ENCODE data around the gene CNOT6L. TPM values are rescaled to one million over a fixed set of nuclear protein-coding genes. Genes with fewer than 3 reads are reported as not detected.

The CNOT6L gene
- total and polyA plus RNA-seq, 2 of the 4 experiments (the other 2 are of a cell fraction) = 3.5 to 21.1 TPM

GRCh38 chr4:77783895-77784294 is 35.3 kb downstream of the CNOT6L start:
- Histone ChIP-seq H3K14ac (replicated peaks; ENCODE audit: low read depth, low read length) (no peak overlapping the region), H3K9me1 (ENCODE audit: insufficient read depth, low read length) (no peaks in the 10 kb centered on the region), H2BK120ac (ENCODE audit: low read depth, low read length) (no peak overlapping the region), H2AK5ac (ENCODE audit: low read depth, low read length) (no peak overlapping the region), H3K27ac (ENCODE audit: insufficient read depth, low read length) (no peak overlapping the region), H2BK20ac (ENCODE audit: low read depth, low read length) (no peak overlapping the region), H3K36me3 (ENCODE audit: control insufficient read depth, insufficient read depth, low read length) (no peaks in the 10 kb centered on the region), H2BK5ac (ENCODE audit: low read depth, low read length, poor library complexity, severe bottlenecking) (no peak overlapping the region), H3K18ac (ENCODE audit: low read depth, low read length) (no peak overlapping the region), H3K4me1 (ENCODE audit: control insufficient read depth, insufficient read depth, low read length) (no peaks in the 10 kb centered on the region), H4K20me1 (ENCODE audit: insufficient read depth, low read length) (peaks cover 5% of the 10 kb centered on the region), H3K9ac (ENCODE audit: low read depth, low read length) (no peak overlapping the region), H4K91ac (ENCODE audit: insufficient read depth, low read depth, low read length) (no peak overlapping the region), H3K4me3 (ENCODE audit: insufficient read depth, low read depth, low read length) (no peak overlapping the region), H2BK15ac (ENCODE audit: low read depth, low read length) (no peak overlapping the region), H2AK9ac (replicated peaks; ENCODE audit: low read depth, low read length, poor library complexity) (no peak overlapping the region), H4K8ac (ENCODE audit: low read depth in 2 of 2, low read length in 2 of 2) (no peak overlapping the region), H2AFZ (replicated peaks; ENCODE audit: low read length, poor library complexity) (no peak overlapping the region), H4K5ac (ENCODE audit: low read depth, low read length) (no peak overlapping the region), H3K9me3 (ENCODE audit: control insufficient read depth, insufficient read depth, low read length) (no peaks in the 10 kb centered on the region), H3K4ac (ENCODE audit: low read depth, low read length) (no peak overlapping the region), H3K56ac (ENCODE audit: extremely low read depth, insufficient read depth, low read length) (no peak overlapping the region), H3K27me3 (ENCODE audit: control insufficient read depth, insufficient read depth, low read length) (no peaks in the 10 kb centered on the region), H3K23ac (ENCODE audit: low read depth, low read length) (no peak overlapping the region), H3K79me1 (ENCODE audit: low read depth in 1 of 2, low read length in 2 of 2) (peaks cover 7 to 16% of the 10 kb centered on the region in 2 experiments), H3K4me2 (ENCODE audit: low read depth, low read length) (no peak overlapping the region)
- no peak for DNase-seq
- dilution Hi-C loops (cut with HindIII; ENCODE audit: low sequenced_read_pairs, unreplicated experiment) (no loop called here), intact Hi-C loops (cut with micrococcal nuclease) (no loop called here), in situ Hi-C loops (cut with MboI; ENCODE audit: low sequenced_read_pairs) (no loop called here)
- WGBS, 2 experiments (ENCODE audit: extremely low coverage in 2 of 2, insufficient read length in 1 of 2) = no CpG with 5 or more reads among the region's 6 CpGs
- ChIA-PET POLR2A (ENCODE audit: unreplicated experiment) (no interaction called here), CTCF (interaction anchor here (1.4 kb wide), 1 partner anchor 79 kb away, joined by 3 read pairs; the partner anchor contains the start of gene MRPL1)
- ATAC-seq (ENCODE audit: low read depth) = no peak
- TF ChIP-seq CEBPB (IDR thresholded peaks at IDR 0.05; ENCODE audit: low read depth, low read length) = no peak
- no peak for TF ChIP-seq MXI1 (IDR thresholded peaks at IDR 0.05; ENCODE audit: borderline replicate concordance, low read depth, low read length)
- no peak for TF ChIP-seq RFX5 (IDR thresholded peaks at IDR 0.05; ENCODE audit: low read depth, low read length)
- TF ChIP-seq, protein P1, sequence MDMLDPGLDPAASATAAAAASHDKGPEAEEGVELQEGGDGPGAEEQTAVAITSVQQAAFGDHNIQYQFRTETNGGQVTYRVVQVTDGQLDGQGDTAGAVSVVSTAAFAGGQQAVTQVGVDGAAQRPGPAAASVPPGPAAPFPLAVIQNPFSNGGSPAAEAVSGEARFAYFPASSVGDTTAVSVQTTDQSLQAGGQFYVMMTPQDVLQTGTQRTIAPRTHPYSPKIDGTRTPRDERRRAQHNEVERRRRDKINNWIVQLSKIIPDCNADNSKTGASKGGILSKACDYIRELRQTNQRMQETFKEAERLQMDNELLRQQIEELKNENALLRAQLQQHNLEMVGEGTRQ (IDR thresholded peaks at IDR 0.05; ENCODE audit: low read depth, low read length) = no peak
- TF ChIP-seq RCOR1 (IDR thresholded peaks at IDR 0.05; ENCODE audit: insufficient replicate concordance, low read length) = no peak
- no TSS peak for BruUV-seq (replicated peaks)
